Prostate gland (tissue), 2 donors: ENCODE measurements around the gene CPLX1. TPM values are rescaled to one million over a fixed set of nuclear protein-coding genes. Genes with fewer than 3 reads are reported as not detected.

Experiments used
- DNase-seq: peaks from one replicate; pipeline ENCODE4 v3.0.0-alpha.2; 2019; ENCODE audit warnings: low spot score
- H3K27ac ChIP-seq, 2 donors: fragments of 200-600 bp; sonication (generic); 2 replicates each; pipeline ENCODE4 v1.5.1; 2017 to 2019
- H3K27me3 ChIP-seq: fragments of 200-600 bp; sonication (generic); replicated peaks from 2 replicates; pipeline ENCODE4 v1.5.1; 2019; ENCODE audit not compliant: insufficient read depth
- H3K36me3 ChIP-seq, 2 donors: fragments of 200-600 bp; sonication (generic); 1 replicate in 1 of 2; 2 replicates in 1 of 2; pipeline versions ENCODE4 v1.5.1 to v1.8.1; 2017 to 2019
- H3K4me1 ChIP-seq: fragments of 200-600 bp; sonication (generic); replicated peaks from 2 replicates; pipeline ENCODE4 v1.5.1; 2019
- H3K4me3 ChIP-seq, 2 donors: fragments of 200-600 bp; sonication (generic); 2 replicates each; pipeline ENCODE4 v1.5.1; 2017 to 2019
- H3K9me3 ChIP-seq: fragments of 200-600 bp; sonication (generic); 2 replicates; pipeline ENCODE4 v1.5.1; 2017
- POLR2A ChIP-seq: fragments of 450-650 bp; IDR thresholded peaks from one replicate; pipeline ENCODE4 v1.6.1; 2016; ENCODE audit warnings: antibody characterized with exemption, mild to moderate bottlenecking
- POLR2AphosphoS5 ChIP-seq: sonication (generic); formaldehyde crosslinking; IDR thresholded peaks from one replicate; pipeline ENCODE4 v1.6.1; 2017; ENCODE audit warnings: antibody characterized with exemption
- WGBS: methylation state at CpG from one replicate; pipeline ENCODE4 v1.1.5; 2018; 5-methylcytosine and 5-hydroxymethylcytosine counted together
- intact Hi-C: fragments of 100-400 bp; cut with DNase I; formaldehyde crosslinking; loops from one replicate; pipeline ENCODE4 v1.14.2; 2022
- total RNA-seq, 2 donors: library from RNA; depleted of rRNA; stranded (reverse); fragments of >200 nt; gene quantifications; one replicate each; pipeline ENCODE4 v1.1.0, GENCODE V29; 2016
- TF ChIP-seq, protein P1 (sequence below), 4 experiments: fragments of 200-600 bp in 2 of 4; fragments of 450-650 bp in 2 of 4; sonication (generic) in 2 of 4; IDR thresholded peaks; 1 replicate in 3 of 4; 2 replicates in 1 of 4; pipeline ENCODE4 v1.5.1; 2016 to 2019; ENCODE audit warnings: antibody characterized with exemption in 4 of 4, mild to moderate bottlenecking in 2 of 4, moderate library complexity in 2 of 4

The CPLX1 gene
- 1 to 10 TPM; 2.5 to 4.4 TPM for total RNA-seq

DNA sequence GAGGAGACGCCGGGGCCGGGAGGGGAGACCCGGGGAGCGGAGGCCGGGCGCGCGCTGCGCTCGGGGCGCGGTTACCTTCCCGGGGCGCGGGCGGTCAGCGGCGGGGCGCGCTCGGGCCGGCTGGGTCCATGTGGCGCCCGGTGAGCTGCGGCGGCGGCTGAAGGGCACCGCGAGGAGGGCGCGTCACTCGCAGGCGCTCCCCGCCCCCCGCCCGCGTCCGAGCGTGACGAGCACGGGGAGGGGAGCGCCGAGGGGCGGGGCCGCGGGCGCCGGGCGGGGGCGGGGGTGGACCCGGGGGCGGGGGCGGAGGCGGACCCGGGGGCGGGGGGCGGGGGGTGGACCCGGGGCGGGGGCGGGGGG lies at the start of gene CPLX1:
Gene CPLX1, minus strand, starts transcription at position 159 of the 360 bp plus-strand sequence. CDS start 1,607 bp downstream, outside the sequence.
- Histone ChIP-seq H3K4me3 (peak within 1 kb of the TSS; percentile 21 to 43), H3K36me3 (no peaks in the 10 kb centered on the region), H3K27me3 (peaks cover 20% of the 10 kb centered on the region), H3K27ac (no peak within 1 kb of the TSS), H3K9me3 (no peaks in the 10 kb centered on the region), H3K4me1 (peaks cover 7% of the 10 kb centered on the region)
- no peak for TF ChIP-seq POLR2AphosphoS5
- TF ChIP-seq POLR2A, result no peak
- TF ChIP-seq, protein P1, sequence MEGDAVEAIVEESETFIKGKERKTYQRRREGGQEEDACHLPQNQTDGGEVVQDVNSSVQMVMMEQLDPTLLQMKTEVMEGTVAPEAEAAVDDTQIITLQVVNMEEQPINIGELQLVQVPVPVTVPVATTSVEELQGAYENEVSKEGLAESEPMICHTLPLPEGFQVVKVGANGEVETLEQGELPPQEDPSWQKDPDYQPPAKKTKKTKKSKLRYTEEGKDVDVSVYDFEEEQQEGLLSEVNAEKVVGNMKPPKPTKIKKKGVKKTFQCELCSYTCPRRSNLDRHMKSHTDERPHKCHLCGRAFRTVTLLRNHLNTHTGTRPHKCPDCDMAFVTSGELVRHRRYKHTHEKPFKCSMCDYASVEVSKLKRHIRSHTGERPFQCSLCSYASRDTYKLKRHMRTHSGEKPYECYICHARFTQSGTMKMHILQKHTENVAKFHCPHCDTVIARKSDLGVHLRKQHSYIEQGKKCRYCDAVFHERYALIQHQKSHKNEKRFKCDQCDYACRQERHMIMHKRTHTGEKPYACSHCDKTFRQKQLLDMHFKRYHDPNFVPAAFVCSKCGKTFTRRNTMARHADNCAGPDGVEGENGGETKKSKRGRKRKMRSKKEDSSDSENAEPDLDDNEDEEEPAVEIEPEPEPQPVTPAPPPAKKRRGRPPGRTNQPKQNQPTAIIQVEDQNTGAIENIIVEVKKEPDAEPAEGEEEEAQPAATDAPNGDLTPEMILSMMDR (IDR thresholded peaks at IDR 0.05), result no peak
- 3% methylated on average over 27 of the region's 61 CpGs for WGBS
- intact Hi-C loops, result no loop called here
- no peak for DNase-seq

DNA sequence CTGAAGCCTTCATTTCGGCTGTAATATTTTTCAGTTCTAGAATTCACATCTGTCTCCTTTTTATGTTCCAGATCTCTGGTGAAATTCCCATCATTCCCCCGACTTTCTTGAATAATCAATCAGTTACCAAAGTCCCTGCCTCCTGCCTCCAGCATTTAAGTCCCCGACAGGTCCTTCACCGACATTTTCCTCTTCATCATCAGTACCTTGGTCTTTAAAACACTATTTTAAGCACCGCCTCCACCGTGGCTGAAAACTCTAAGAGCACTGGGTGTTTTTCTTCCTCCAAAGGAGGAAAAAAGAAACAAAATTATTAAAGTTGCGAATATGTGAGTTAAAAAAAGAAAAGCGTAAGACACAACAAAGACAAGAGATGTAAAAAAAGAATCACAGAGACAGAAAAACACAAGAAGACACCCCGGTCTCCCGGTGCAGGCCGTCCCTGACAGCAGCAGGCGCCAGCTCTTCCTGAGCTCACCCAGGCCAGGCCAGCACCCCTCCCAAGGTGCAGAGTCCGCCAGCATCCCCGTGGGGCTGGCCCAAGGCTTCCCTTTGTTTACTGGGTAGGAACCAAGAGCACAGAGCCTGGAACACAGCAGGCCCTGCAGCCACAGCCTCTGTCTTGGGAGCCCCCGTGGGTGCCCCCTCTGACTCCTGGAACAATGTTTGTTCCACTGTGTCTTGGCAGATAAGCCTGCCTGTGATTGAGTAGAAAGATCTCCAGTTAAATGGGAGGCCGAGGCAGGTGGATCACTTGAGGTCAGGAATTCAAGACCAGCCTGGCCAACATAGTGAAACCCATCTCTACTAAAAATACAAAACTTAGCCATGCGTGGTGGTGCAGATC lies 49.3 kb upstream of the CPLX1 start:
- Histone ChIP-seq H3K4me1 (no peaks in the 10 kb centered on the region), H3K4me3 (no peak overlapping the region), H3K27me3 (no peaks in the 10 kb centered on the region), H3K27ac (no peak overlapping the region), H3K36me3 (peaks cover 4 to 7% of the 10 kb centered on the region in 2 donors), H3K9me3 (no peaks in the 10 kb centered on the region)
- DNase-seq, result no peak
- no peak for TF ChIP-seq POLR2A
- TF ChIP-seq POLR2AphosphoS5, result no peak
- TF ChIP-seq, protein P1 (IDR thresholded peaks at IDR 0.05), result no peak
- 87% methylated on average over 17 of the region's 17 CpGs for WGBS
- intact Hi-C loops, result no loop called here

DNA sequence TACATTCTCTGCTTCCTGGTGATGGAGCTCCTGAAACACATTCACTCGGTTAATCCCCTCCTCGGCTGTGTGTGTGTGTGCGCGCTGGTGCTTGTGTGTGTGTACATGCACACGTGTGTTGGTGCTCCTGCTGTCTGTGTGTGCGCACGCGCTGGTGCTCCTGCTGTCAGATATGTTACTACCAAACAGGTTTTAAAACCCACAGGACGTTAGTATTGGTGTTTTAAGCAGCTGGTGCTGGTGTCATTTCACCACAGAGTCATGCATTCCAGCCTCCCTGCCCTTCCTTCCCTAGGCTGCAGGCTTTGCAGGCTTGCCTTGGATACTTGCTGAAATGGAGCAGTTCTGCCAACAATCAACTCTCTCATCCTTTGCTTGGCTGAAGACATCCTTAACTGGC lies 48.1 kb upstream of the CPLX1 start:
- TF ChIP-seq, protein P1 (IDR thresholded peaks at IDR 0.05), result no peak
- TF ChIP-seq POLR2A (no peak), POLR2AphosphoS5 (no peak)
- no peaks in the 10 kb centered on the region for H3K27me3 ChIP-seq
- no peak overlapping the region for H3K4me3 ChIP-seq
- 85% methylated on average over 9 of the region's 9 CpGs for WGBS
- intact Hi-C loops, result no loop called here
- no peaks in the 10 kb centered on the region for H3K9me3 ChIP-seq
- no peak overlapping the region for H3K27ac ChIP-seq
- peaks cover 4 to 11% of the 10 kb centered on the region in 2 donors for H3K36me3 ChIP-seq
- H3K4me1 ChIP-seq, result no peaks in the 10 kb centered on the region
- no peak for DNase-seq

DNA sequence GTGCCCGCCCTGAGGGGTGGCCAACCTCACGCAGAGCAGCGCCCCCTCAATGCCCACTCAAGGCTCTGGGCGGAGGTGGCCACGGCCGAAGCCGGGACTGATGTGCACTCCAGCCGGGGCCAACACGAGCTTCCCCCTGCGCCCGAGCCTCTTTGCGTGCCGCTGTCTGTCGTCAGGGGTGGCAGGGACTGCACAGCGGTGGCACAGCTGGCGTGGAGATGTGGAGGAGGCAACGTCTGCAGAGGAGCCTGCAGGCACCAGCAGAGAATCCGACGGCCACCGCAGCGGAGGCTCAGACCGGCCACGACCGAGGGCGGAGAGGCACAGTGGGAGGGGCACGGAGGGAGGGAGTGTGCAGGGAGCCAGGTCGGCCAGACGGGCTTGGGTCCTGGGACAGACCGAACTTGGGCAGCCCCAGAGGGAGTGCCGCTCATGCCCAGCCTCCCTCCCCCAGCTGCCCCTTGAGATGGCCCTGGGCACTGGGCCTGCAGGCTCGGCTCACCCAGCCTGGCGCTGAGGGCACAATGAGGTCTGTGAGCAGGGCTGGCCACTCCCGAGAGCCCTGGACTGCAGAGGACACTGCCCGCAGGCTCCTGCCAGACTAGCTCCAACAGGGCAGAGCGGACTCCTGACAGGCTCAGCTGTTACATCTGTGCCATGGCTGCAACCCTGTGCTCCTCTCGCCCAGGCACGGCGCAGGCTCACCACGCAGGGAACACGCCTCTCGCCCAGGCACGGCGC lies 46.5 kb upstream of the CPLX1 start:
- Histone ChIP-seq H3K4me1 (no peaks in the 10 kb centered on the region), H3K9me3 (no peaks in the 10 kb centered on the region), H3K36me3 (peaks cover 4 to 11% of the 10 kb centered on the region in 2 donors), H3K27me3 (no peaks in the 10 kb centered on the region), H3K27ac (no peak overlapping the region), H3K4me3 (no peak overlapping the region)
- intact Hi-C loops, result no loop called here
- 87% methylated on average over 42 of the region's 43 CpGs for WGBS
- no peak for DNase-seq
- TF ChIP-seq, protein P1 (IDR thresholded peaks at IDR 0.05), result no peak
- no peak for TF ChIP-seq POLR2AphosphoS5
- TF ChIP-seq POLR2A, result no peak
